ENCODE data around the gene ENPP7.
A peak's percentile ranks its signal among the peaks of the same experiment; 100 is the strongest.

The ENPP7 gene

GRCh38 chr17:79778504-79779083, 47.9 kb downstream of the ENPP7 start:
- no peak for ATAC-seq

- ATAC-seq, result no peak
These were observed 48.4 kb downstream of the ENPP7 start for GRCh38 chr17:79779084-79779529.

- ATAC-seq, result no peak
These were observed 49.1 kb downstream of the ENPP7 start for GRCh38 chr17:79779661-79780365.

- ATAC-seq, result no peak
These were observed 50.4 kb downstream of the ENPP7 start for GRCh38 chr17:79781012-79781650.

- ATAC-seq, result no peak
These were observed 51.2 kb downstream of the ENPP7 start for GRCh38 chr17:79781736-79782575.

GRCh38 chr17:79783891-79784290, 53.1 kb downstream of the ENPP7 start:
- no peak for ATAC-seq

GRCh38 chr17:79784353-79785016, 53.7 kb downstream of the ENPP7 start:
- no peak for ATAC-seq

- no peak for ATAC-seq
These were observed 54.5 kb downstream of the ENPP7 start for GRCh38 chr17:79785017-79785899.

- ATAC-seq, result no peak
These were observed 55.4 kb downstream of the ENPP7 start for GRCh38 chr17:79785900-79786810.

- no peak for ATAC-seq
These were observed 56.3 kb downstream of the ENPP7 start for GRCh38 chr17:79786930-79787643.

- no peak for ATAC-seq
These were observed 57.7 kb downstream of the ENPP7 start for GRCh38 chr17:79788455-79788854.

GRCh38 chr17:79788989-79789942, 58.5 kb downstream of the ENPP7 start:
- ATAC-seq, result no peak

GRCh38 chr17:79789943-79790804, 59.4 kb downstream of the ENPP7 start:
- peak; percentile 35 to 58 for ATAC-seq

GRCh38 chr17:79790805-79791734, 60.3 kb downstream of the ENPP7 start:
- peak in 1 of 2 donors; percentile 5 for ATAC-seq

- ATAC-seq, result no peak
These were observed 61.0 kb downstream of the ENPP7 start for GRCh38 chr17:79791735-79792161.
